ENCODE data around the gene KIFC3.
A peak's percentile ranks its signal among the peaks of the same experiment; 100 is the strongest.

KIFC3 gene

GRCh38 chr16:57829969-57830360 is 27.7 kb upstream of the KIFC3 start:
- no peak overlapping the region for H3K4me3 ChIP-seq (ENCODE audit: low read depth, low read length)
- in situ Hi-C loops (cut with HindIII; ENCODE audit: low sequenced_read_pairs): no loop called here
- DNase-seq (ENCODE audit: low read depth, low spot score): no peak
- no peak for TF ChIP-seq CTCF (IDR thresholded peaks at IDR 0.05; ENCODE audit: low read depth, low read length)

DNA sequence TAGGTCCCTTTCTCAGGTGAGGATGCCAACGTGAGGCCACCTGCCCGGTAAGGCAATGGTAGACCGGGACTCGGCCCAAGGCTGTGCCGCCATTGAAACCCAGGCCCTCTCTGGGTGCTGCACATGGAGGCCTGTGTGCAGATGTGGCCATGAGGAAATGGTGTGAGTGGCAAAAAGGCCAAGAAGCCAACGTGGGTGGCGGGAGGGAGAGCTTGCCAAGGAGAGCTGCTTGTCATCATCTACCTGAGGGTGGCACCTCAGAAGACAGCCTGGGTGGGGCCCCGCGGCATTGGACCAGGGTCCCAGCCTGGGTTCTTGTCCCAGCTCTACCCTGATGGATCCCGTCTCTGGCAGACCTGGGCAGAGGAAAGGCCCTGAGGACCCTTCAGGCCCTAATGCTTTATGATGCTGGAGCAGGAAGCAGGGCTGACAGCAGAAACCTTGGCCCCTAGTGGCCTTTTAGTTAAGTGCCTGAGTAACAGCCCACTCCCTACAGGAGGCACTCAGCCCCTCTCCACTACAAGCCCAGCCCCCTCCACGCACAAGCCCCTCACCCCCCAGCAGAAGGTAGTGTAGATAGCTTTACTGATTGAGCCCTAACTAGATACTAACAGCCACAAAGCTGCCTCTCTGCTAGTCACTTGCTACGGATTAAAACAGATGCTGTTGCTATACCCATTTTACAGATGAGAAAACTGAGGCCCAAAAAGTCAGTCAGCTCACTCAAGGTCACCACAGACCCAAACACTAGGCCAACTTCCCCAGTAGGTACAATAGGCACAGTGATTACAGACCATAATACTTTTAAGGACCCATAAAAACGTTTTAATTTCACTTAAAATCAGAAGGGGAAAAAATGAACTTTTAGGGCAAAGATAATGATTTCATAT is 26.2 kb upstream of the KIFC3 start:
- H3K4me3 ChIP-seq (ENCODE audit: low read depth, low read length): no peak overlapping the region
- in situ Hi-C loops (cut with HindIII; ENCODE audit: low sequenced_read_pairs): no loop called here
- no peak for DNase-seq (ENCODE audit: low read depth, low spot score)
- TF ChIP-seq CTCF (IDR thresholded peaks at IDR 0.05; ENCODE audit: low read depth, low read length): peak; percentile 18

DNA sequence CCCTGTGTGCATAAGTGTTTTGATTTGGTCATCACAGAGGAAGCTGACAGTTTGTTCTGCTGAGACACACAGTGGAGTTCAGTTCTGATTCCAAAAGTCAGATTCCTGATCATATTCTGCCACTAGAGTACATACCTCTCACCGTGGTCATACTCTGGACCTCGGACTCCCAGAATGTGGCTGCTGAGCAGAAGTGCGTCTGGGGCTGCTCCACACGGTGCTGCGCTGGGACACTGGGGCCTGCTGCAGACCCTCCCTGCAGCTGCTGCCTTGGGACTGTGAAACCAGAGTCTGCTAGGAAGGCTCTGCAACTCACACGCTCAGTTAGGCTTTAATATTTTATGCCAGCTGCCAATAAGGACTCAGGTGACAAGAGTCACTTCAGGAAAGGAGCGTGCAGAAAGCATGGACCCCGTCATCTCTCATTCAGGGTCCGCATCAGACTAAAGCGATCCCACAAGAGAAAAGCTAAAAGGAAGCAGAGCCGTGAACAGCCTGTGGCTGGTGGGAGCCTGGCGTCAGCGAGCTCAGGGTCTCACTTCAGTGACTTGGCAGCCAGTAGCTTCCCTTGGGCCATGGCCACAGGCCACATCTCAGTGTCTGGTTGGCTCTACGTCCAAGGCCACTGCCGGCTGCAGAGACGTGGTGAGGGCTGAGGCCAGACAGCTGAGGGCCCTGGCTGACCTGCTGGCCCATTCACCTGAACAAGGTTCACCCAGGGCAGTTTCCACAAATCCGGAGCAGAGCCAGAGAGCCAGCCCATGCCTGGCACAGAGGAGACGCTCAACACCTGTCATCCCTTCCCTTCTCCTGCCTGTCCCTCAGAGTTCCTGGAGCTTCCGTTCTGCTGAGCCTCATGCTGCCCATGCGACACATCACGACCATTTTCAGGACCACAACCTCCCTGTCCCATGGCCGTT is 24.7 kb upstream of the KIFC3 start:
- no peak overlapping the region for H3K4me3 ChIP-seq (ENCODE audit: low read depth, low read length)
- in situ Hi-C loops (cut with HindIII; ENCODE audit: low sequenced_read_pairs): no loop called here
- no peak for DNase-seq (ENCODE audit: low read depth, low spot score)
- TF ChIP-seq CTCF (IDR thresholded peaks at IDR 0.05; ENCODE audit: low read depth, low read length): no peak

- no peak for DNase-seq (ENCODE audit: low read depth, low spot score)
- H3K4me3 ChIP-seq (ENCODE audit: low read depth, low read length): no peak overlapping the region
- in situ Hi-C loops (cut with HindIII; ENCODE audit: low sequenced_read_pairs): no loop called here
- no peak for TF ChIP-seq CTCF (IDR thresholded peaks at IDR 0.05; ENCODE audit: low read depth, low read length)
Measured at GRCh38 chr16:57826052-57826451, 23.8 kb upstream of the KIFC3 start.

DNA sequence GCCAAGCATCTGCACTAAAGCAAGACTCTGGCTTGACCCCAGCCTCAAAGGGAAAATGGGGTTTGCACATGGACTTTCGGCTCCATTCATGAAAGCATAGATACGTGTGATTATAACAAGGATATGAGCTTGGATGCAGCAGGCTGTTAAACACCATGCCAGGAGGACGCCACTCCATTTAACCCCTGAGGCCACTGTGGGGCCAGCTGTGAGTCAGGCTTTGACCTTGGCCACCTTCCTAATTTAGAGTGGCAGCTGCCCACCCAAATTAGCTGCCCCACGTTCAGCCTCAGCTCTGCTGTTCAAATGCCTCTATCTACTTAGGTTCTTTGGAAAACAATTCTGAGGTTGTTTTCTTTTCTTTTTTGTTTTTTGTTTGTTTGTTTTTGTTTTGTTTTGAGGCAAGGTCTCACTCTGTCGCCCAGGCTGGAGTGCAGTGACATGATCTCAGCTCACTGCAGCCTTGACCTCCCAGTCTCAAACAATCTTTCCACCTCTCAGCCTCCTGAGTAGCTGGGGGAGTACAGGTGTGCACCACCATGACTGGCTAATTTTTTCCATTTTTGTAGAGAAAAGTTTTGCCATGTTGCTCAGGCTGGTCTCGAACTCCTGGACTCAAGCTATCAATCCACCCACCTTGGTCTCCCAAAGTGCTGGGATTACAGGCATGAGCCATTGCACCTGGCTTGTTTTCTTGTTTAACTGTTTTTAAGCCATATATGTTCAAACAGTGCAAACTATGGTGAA is 23.2 kb upstream of the KIFC3 start:
- in situ Hi-C loops (cut with HindIII; ENCODE audit: low sequenced_read_pairs): no loop called here
- TF ChIP-seq CTCF (IDR thresholded peaks at IDR 0.05; ENCODE audit: low read depth, low read length): no peak
- no peak for DNase-seq (ENCODE audit: low read depth, low spot score)
- H3K4me3 ChIP-seq (ENCODE audit: low read depth, low read length): no peak overlapping the region

- no peak for DNase-seq (ENCODE audit: low read depth, low spot score)
- TF ChIP-seq CTCF (IDR thresholded peaks at IDR 0.05; ENCODE audit: low read depth, low read length): no peak
- no peak overlapping the region for H3K4me3 ChIP-seq (ENCODE audit: low read depth, low read length)
- in situ Hi-C loops (cut with HindIII; ENCODE audit: low sequenced_read_pairs): no loop called here
Measured at GRCh38 chr16:57824888-57825287, 22.6 kb upstream of the KIFC3 start.
